ENCODE data around the gene CACNG5.

The CACNG5 gene

GRCh38 chr17:66837226-66837625, 2.3 kb downstream of the CACNG5 start:
- TF ChIP-seq FOXP2 (optimal IDR thresholded peaks at IDR 0.05; ENCODE audit: borderline replicate concordance, extremely low read depth, extremely low read length, insufficient read depth): no peak
- no peak for TF ChIP-seq REST (IDR thresholded peaks at IDR 0.05; ENCODE audit: insufficient read depth in 1 of 2, low read depth in 2 of 2, low read length in 2 of 2)
- TF ChIP-seq POLR2AphosphoS5 (IDR thresholded peaks at IDR 0.05; ENCODE audit: low read depth, low read length): no peak
- no peak for TF ChIP-seq SIN3A (IDR thresholded peaks at IDR 0.05; ENCODE audit: borderline replicate concordance, insufficient read depth, low read length)
- no peak for TF ChIP-seq TAF1 (IDR thresholded peaks at IDR 0.05; ENCODE audit: borderline replicate concordance, insufficient read depth, low read length)

GRCh38 chr17:66837885-66838665, 3.2 kb downstream of the CACNG5 start:
- TF ChIP-seq POLR2AphosphoS5 (IDR thresholded peaks at IDR 0.05; ENCODE audit: low read depth, low read length): no peak
- TF ChIP-seq REST (IDR thresholded peaks at IDR 0.05; ENCODE audit: insufficient read depth in 1 of 2, low read depth in 2 of 2, low read length in 2 of 2): no peak
- TF ChIP-seq SIN3A (IDR thresholded peaks at IDR 0.05; ENCODE audit: borderline replicate concordance, insufficient read depth, low read length): no peak
- no peak for TF ChIP-seq FOXP2 (optimal IDR thresholded peaks at IDR 0.05; ENCODE audit: borderline replicate concordance, extremely low read depth, extremely low read length, insufficient read depth)
- no peak for TF ChIP-seq TAF1 (IDR thresholded peaks at IDR 0.05; ENCODE audit: borderline replicate concordance, insufficient read depth, low read length)

GRCh38 chr17:66839616-66840015, 4.7 kb downstream of the CACNG5 start:
- TF ChIP-seq REST (IDR thresholded peaks at IDR 0.05; ENCODE audit: insufficient read depth in 1 of 2, low read depth in 2 of 2, low read length in 2 of 2) (no peak), FOXP2 (optimal IDR thresholded peaks at IDR 0.05; ENCODE audit: borderline replicate concordance, extremely low read depth, extremely low read length, insufficient read depth) (no peak), TAF1 (IDR thresholded peaks at IDR 0.05; ENCODE audit: borderline replicate concordance, insufficient read depth, low read length) (no peak), SIN3A (IDR thresholded peaks at IDR 0.05; ENCODE audit: borderline replicate concordance, insufficient read depth, low read length) (no peak), POLR2AphosphoS5 (IDR thresholded peaks at IDR 0.05; ENCODE audit: low read depth, low read length) (no peak)

- TF ChIP-seq POLR2AphosphoS5 (IDR thresholded peaks at IDR 0.05; ENCODE audit: low read depth, low read length) (no peak), FOXP2 (optimal IDR thresholded peaks at IDR 0.05; ENCODE audit: borderline replicate concordance, extremely low read depth, extremely low read length, insufficient read depth) (no peak), SIN3A (IDR thresholded peaks at IDR 0.05; ENCODE audit: borderline replicate concordance, insufficient read depth, low read length) (no peak), TAF1 (IDR thresholded peaks at IDR 0.05; ENCODE audit: borderline replicate concordance, insufficient read depth, low read length) (no peak), REST (IDR thresholded peaks at IDR 0.05; ENCODE audit: insufficient read depth in 1 of 2, low read depth in 2 of 2, low read length in 2 of 2) (no peak)
Observed at GRCh38 chr17:66840061-66840460, 5.1 kb downstream of the CACNG5 start.
